Stimulated activated CD4-positive, alpha-beta T cell treated with anti-CD3 and anti-CD28 coated beads, TNF-alpha, amount 100 ng/mL, for 4 hours (primary cell): ENCODE data around the gene XRCC6.
"Not testable (repeated sequence)": the region's sequence is repeated elsewhere in the genome, so short reads cannot be mapped to it uniquely, and the experiment has no call there.

ENCODE experiments used
- DNase-seq, 3 experiments: peaks; one replicate each; pipeline ENCODE4 v3.0.0-alpha.2; 2020; ENCODE audit warnings: low read depth in 3 of 3

XRCC6 gene

DNA sequence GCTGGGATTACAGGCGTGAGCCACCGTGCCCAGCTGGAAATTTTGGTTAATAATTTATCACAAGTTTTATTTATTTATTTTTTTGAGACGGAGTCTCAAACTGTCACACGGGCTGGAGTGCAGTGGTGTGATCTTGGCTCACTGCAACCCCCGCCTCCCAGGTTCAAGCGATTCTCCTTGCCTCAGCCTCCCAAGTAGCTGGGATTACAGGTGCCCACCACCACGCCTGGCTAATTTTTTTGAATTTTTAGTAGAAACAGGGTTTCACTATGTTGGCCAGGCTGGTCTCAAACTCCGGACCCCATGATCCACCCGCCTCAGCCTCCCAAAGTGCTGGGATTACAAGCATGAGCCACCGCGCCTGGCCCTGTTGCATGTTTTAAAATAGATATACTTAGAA is 65.8 kb downstream of the XRCC6 start:
- DNase-seq: not testable (repeated sequence)

DNA sequence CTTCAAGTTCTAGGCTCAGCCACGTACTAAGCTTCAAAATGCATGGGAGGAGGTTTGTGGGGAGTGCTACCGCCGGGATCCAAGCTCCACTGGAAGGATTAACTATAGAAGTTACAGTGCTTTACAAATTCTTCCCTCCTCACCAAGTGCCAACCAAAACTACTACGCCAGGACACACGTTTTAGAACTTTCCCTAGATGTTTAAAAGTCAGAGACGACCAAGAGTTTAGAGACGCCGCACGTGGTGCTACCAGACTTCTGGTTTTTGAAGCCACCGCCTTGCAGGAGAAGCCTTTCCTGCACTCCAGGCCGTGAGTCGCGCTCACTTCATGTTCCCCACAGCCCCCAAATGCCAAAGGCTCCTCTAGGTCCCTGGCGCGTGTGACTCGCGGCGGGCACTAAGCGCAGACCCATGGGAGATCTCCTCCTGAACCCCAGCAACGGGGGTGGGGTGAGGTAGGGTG is 66.8 kb downstream of the XRCC6 start:
- DNase-seq: no peak

- DNase-seq: peak; percentile 83 to 87 (median 84)
These were observed 67.5 kb downstream of the XRCC6 start, which contains the start of gene SNU13 for GRCh38 chr22:41688365-41689211. Gene SNU13, minus strand, starts transcription at chr22:41688867. Its CDS starts 71 bp downstream, at chr22:41688796.

GRCh38 chr22:41690476-41690875 is 69.4 kb downstream of the XRCC6 start:
- no peak for DNase-seq

GRCh38 chr22:41695211-41695610 is 74.1 kb downstream of the XRCC6 start:
- no peak for DNase-seq

- no peak for DNase-seq
These were observed 75.6 kb downstream of the XRCC6 start for GRCh38 chr22:41696703-41697102.

DNA sequence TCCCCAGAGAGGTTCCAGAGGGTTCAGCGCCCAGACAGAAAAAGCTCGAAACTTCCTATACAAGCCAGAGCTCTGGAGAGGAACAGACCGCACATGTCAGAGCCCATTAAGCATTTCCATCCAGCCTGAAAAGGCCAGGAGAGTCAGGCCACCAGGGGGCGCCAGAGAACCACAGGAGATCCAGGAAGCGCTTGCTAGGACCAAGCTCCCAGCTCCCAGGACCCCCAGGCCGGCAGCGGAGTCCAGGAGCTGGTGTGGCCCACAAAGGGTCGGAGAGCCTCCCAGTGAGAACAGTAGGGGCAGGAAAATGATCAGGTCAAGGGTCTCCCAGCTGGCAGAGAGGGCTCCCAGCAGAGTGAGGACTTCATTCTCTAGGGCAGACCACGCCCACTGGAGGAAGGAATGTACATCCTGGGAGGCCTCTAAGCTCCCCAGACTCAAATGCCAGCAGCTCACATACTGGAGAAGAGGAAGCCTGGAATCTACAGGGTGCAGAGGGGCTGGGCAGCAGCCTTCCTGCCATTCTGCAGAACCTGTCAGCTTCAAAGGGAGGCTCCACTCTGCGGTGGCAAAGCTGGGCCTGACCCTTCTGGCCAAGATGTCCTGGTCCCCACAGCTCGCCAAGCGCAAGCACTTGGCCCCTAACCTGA is 76.2 kb downstream of the XRCC6 start:
- DNase-seq: peak; percentile 82 to 98 (median 89)

DNA sequence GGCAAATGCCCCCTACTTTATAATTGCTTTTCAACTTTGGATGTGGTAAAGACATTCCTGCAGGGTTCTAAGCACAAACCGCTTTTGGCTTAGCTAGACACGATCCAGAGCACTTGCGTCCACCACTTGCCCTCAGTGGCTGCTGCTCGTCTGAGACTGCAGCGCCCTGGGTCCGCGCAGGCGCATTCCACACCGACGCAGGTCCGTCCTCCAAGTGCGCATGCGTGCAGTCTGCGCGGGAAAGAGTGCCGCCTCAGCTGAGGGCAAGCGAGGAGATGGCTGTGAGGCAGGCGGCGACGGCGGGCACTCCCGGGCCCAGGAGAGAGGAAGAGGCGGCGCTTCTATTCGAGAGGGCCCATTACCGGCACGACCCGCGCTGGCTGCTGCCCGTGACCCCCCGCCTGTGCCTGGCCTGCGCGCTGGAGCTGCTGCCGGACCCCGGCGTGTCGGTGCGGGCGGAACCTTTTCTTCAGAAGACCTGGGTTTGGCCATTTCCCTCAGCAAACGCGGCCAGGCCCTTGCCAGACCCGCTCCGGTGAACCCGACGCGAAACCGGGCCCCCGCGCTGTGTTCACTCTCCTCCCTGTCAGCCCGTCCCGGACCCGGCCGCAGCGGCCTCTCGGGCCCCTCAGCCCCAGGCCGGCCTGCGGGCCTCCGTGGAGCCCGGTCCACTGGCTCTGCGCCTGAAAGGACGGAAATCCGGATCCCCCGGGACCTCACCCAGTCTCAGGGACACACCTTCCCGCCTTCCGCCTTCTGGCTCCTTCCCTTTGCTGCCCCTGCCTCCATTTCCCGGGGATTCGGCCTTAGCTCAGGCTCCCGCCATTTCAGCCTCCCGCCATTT is 78.4 kb downstream of the XRCC6 start, which contains the start of gene MEI1:
MEI1 (plus strand) TSS at position 240 of the 844 bp plus-strand sequence; CDS start at position 276, 36 bp downstream.
- peak; percentile 85 to 87 (median 86) for DNase-seq

GRCh38 chr22:41700108-41700364 is 78.9 kb downstream of the XRCC6 start:
- no peak for DNase-seq

DNA sequence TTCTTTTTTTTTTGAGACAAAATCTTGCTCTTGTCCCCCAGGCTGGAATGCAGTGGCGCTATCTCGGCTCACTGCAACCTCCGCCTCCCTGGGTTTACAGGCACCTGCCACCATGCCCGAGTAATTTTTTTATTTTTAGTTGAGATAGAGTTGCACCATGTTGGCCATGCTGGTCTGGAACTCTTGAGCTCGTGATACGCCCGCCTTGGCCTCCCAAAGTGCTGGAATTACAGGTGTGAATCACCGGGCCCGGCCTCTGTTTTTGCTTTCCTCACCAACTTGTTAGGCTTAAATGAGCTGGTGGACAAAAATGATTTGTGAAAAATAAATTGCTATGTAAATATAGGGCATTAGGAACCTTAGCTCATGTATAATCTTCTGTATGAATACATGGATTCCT is 81.7 kb downstream of the XRCC6 start:
- no peak for DNase-seq

- no peak for DNase-seq
These were observed 88.2 kb downstream of the XRCC6 start for GRCh38 chr22:41709341-41709740.

GRCh38 chr22:41713004-41713403 is 91.9 kb downstream of the XRCC6 start:
- DNase-seq: no peak
